GM21367 (cell line): Measurements from ENCODE around the gene ZBTB25.

Experiments used
- ATAC-seq: cut with Tn5 transposase; IDR thresholded peaks from one replicate; pipeline ENCODE4 v1.9.1; 2021; ENCODE audit not compliant: unreplicated experiment

Gene ZBTB25

DNA sequence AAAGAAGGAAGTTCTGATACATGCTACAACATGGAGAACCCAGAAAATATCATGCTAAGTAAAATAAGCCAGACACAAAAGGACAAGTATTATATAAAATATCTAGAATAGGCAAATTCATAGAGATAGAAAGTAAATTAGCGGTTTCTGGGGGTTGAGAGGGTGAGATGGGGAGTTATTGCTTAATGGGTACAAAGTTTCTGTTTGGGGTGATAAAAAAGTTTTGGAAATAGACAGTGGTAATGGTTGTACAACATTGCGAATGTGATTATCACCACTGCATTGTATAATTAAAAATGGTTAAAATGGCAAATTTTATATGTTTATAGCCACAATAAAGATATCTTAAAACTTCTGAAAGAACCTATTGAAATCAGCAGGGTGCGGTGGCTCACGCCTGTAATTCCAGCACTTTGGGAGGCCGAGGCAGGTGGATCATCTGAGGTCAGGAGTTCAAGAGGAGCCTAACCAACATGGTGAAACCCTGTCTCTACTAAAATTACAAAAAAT is 15.0 kb downstream of the ZBTB25 start:
- no peak for ATAC-seq

GRCh38 chr14:64478634-64479250 is 24.9 kb downstream of the ZBTB25 start:
- no peak for ATAC-seq

DNA sequence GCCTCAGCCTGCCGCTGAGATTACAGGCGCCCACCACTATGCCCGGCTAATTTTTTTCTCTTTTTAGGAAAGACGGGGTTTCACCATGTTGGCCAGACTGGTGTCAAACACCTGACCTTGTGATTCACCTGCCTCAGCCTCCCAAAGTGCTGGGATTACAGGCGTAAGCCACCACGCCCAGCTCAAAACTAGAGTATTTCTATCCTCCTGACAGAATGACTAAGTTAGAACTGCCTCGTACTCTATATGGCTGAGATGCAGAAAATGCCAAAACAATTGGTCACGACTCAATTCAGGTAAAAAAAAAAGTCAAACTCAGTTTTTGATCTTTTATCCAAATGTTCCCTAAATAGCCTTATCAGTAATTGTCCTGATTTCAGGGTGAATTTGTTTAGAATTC is 27.2 kb downstream of the ZBTB25 start:
- ATAC-seq = no peak

DNA sequence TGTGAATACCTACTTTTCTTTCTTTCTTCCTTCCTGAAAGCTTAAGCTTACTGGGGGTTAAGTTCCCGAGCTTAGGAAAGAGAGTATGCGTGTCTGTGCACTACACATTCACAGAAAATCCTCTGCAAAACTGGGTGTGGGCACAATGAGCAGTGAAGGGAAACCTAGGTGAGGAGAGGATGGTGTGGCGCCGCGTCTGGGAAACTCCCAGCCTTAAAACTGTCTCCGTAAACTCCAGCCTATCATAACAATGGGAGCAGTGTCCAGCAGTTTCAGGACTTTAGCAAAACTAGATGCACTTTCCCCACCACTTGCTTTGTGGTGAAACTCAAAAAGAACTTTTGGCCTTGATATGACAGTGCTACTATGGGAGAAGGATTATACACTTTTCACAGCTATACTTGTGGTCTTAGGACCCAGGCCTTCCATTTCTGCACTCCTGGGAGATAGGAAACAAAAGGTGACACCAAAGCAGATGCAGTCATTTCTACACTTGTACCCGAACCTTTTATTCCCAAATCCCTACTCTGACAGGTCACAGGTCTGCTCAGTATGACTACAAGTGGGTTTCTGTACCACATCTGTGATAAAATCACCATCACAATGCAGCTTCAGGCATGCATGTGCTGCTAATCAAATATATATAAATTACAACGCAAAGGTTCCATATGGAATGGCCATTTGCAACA is 27.9 kb downstream of the ZBTB25 start:
- no peak for ATAC-seq

DNA sequence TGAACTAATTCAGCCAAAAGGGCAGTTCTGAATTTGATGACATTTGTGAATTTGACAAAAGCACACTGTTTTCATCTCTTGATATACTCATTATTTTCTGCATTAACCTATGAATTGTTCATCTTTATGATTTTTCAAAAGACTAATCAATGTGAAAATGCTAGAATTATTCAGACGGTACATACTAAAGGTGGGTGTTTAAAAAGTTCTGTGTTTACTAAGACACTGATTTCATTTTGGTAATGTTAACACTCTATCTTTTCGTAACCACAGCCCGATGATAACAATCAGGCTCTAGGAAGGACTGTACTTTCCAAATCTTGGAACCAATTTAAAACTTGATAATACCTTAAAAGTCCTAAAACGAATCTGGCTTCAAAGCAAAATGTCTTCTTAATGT is 28.9 kb downstream of the ZBTB25 start:
- ATAC-seq = no peak

DNA sequence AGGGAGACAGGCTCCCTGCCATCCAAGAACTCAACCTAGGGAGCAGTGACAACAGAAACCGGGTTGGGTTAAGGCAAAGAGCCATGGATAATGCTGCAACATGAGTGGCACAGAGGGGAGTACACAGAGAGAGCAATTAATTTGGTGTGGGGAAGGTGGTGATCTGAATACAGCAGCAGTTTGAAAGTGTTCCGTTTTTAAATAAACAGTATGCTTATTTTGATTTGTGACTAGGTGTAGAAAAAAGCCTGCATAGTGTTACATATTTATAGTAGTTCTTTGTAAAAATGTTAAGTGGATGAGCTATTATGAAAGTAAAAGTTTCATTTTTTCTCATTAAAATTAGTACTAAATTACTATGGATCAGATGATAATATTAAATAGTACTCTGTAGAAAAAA is 29.6 kb downstream of the ZBTB25 start:
- ATAC-seq = no peak

DNA sequence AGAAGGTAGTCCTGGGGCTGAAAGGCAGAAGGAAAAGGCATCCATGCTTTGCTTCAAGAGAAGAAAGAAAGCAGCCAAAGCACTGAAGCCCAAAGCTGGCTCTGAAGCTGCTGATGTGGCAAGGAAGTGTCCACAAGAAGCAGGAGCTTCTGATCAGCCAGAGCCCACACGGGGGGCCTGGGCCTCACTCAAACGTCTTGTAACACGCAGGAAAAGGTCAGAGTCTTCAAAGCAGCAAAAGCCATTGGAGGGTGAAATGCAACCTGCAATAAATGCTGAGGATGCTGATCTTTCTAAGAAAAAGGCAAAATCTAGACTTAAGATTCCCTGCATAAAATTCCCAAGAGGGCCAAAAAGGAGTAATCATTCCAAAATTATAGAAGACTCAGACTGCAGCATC is 35.2 kb downstream of the ZBTB25 start:
- no peak for ATAC-seq

DNA sequence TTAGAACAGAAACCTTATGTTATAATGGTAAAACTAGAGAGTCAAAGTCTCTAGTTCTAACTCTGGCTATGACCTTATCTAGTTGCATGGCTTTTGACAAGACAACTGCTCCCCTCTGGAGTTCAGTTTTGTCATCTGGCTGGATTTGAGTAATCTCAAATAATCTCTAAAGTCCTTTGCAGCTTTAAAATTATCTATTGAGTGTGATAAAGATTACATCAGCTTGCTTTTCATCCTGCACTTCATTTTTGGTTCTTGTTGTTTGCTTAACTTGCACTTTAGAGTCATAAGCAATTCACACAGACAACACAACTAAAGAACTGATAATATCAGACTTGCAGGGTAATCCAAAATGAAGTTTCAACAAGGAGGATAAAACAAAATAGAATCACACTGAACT is 36.1 kb downstream of the ZBTB25 start:
- ATAC-seq = no peak

DNA sequence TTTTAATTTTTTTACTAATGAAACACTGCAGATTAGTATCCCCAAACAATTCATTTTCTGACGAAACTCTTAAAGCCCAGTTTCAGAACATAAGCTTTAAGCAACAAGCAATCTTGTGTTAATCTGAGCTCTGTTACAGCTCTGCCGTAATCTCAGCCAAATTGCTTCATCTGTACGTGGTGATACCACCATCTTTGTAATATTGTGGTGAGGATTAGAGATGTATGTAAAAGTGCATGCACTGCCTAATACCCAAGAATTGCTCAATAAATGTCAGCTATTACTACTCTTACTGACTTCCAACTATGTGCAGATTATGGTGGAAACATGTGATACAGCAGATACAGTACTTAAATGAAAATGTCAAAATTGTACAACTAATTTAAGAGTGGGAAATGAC is 36.5 kb downstream of the ZBTB25 start:
- no peak for ATAC-seq

DNA sequence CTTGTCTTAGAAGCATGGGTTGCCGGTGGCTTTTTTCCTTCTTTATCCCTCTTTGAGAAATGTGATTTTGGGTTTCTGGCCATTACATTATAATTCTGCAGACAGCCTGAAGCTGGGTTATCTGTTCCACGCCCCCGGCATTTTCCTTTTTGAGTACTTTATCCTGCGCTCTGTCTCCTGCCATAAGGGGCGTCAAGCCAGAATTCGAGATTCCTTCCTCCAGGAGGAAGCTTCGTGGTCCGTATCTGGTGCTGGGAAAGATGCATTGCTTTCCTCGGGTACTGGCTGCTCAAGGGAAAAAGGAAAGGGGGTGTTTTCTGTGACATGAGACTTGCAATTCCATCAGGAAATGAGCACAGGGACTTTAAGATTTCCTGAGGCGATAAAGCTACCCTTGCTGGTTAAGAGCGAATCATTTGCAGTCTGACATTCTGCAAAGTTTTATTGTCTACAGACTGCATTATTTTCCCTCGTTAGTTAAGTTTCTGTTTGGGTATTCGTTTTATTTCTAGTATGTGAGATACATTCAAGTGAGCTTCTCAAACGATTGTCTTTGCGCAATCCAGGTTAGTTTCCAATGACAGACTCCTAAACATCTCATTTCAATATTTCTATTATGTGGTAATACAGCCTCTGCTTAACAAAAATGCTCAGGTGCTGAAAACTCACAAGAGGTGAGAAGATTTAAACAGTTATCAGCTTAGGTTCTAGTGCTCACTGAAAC is 37.6 kb downstream of the ZBTB25 start:
- ATAC-seq = no peak

- peak; percentile 50 for ATAC-seq
These were observed 38.3 kb downstream of the ZBTB25 start, which contains the start of gene AKAP5 for GRCh38 chr14:64465191-64465822. Gene AKAP5 (plus strand): TSS chr14:64465499. CDS start chr14:64468395, 2,896 bp downstream.

DNA sequence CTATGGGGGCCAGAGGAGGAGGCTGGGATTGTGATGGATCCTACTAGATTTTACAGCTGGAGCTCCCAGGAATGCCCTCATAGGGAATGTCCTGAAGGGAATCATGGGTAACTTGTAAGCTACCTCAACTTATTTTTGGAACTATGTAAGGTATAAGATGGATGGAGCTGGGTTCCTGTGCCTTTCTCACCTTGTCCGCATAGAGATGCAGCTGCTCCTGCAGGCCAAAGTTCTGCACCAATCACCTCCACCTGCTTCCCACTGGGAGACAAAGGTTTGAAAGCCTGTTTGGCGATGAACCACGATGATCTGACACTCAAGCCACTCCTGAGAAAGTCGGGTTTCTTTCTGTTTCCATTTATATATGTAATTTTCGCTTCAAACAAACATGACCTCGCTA is 39.0 kb downstream of the ZBTB25 start:
- no peak for ATAC-seq

- no peak for ATAC-seq
These were observed 39.8 kb downstream of the ZBTB25 start for GRCh38 chr14:64463873-64464272.

DNA sequence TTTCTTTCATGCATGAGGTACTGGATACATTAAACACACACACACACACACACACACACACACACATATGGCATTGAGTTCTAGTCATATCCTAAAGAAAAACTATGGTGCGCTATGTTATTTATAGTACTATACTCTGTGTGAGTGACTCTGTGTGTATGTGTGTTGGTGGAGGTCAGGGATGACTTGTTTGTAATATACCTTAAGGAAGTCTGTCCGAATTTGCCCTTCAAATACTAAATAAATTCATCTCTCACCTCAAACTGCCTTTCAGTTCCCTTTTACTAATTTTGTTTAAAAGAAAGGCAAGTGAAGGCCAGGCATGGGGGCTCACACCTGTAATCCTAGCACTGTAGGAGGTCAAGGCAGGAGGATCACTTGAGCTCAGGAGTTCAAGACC is 40.4 kb downstream of the ZBTB25 start:
- no peak for ATAC-seq

- no peak for ATAC-seq
These were observed 42.4 kb downstream of the ZBTB25 start for GRCh38 chr14:64461221-64461620.

- no peak for ATAC-seq
These were observed 44.1 kb downstream of the ZBTB25 start for GRCh38 chr14:64459405-64460136.

- ATAC-seq = no peak
These were observed 49.0 kb downstream of the ZBTB25 start for GRCh38 chr14:64454671-64455070.

DNA sequence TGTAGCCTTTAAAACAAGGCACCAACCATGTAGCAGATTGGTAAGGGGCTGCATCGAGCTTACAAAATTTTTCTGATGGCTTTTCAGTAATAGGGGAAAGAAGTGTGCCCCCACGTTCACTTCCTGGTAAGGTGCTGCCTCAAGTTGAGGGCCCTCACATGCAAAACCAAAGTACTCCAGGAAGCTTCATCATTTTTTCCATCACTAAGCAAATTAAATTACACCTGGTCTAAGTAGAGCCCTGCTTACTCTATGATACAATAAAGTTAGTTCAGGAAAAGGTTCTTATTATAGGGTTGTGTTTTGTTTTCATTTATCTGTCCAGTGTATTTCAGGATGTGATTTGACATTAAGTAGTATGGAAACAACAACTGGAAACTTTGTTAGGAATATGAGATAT is 53.4 kb downstream of the ZBTB25 start:
- no peak for ATAC-seq

- no peak for ATAC-seq
These were observed 55.6 kb downstream of the ZBTB25 start for GRCh38 chr14:64447876-64448670.
